ENCODE measurements around the gene NFKBIL1. TPM values are rescaled to one million over a fixed set of nuclear protein-coding genes. Genes with fewer than 3 reads are reported as not detected.

The NFKBIL1 gene
- total RNA-seq, 1 experiment from 2014 or later = 33.5 TPM

- Mint-ChIP-seq H3K4me1 (ENCODE audit: low read depth, unreplicated experiment) (peaks cover 21% of the 10 kb centered on the region), H3K27ac (ENCODE audit: unreplicated experiment) (no peak overlapping the region), H3K27me3 (ENCODE audit: unreplicated experiment) (no peaks in the 10 kb centered on the region), H3K9me3 (ENCODE audit: low read depth, unreplicated experiment) (no peaks in the 10 kb centered on the region), H3K4me3 (ENCODE audit: low read depth, unreplicated experiment) (no peak overlapping the region), H3K36me3 (ENCODE audit: insufficient read depth, unreplicated experiment) (peaks cover 33% of the 10 kb centered on the region)
- CTCF ChIA-PET = interaction anchor here (0.6 to 1.3 kb wide), 2 partner anchors 42 to 333 kb away, joined by 3 to 4 read pairs; no protein-coding TSS in a partner anchor
- intact Hi-C loops (cut with micrococcal nuclease; ENCODE audit: unreplicated experiment) = no loop called here
- TF ChIP-seq, protein P1, sequence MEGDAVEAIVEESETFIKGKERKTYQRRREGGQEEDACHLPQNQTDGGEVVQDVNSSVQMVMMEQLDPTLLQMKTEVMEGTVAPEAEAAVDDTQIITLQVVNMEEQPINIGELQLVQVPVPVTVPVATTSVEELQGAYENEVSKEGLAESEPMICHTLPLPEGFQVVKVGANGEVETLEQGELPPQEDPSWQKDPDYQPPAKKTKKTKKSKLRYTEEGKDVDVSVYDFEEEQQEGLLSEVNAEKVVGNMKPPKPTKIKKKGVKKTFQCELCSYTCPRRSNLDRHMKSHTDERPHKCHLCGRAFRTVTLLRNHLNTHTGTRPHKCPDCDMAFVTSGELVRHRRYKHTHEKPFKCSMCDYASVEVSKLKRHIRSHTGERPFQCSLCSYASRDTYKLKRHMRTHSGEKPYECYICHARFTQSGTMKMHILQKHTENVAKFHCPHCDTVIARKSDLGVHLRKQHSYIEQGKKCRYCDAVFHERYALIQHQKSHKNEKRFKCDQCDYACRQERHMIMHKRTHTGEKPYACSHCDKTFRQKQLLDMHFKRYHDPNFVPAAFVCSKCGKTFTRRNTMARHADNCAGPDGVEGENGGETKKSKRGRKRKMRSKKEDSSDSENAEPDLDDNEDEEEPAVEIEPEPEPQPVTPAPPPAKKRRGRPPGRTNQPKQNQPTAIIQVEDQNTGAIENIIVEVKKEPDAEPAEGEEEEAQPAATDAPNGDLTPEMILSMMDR (IDR thresholded peaks at IDR 0.05; ENCODE audit: unreplicated experiment) = no peak
- DNase-seq = no peak
- BruUV-seq (replicated peaks) = no TSS peak
These were observed 8.9 kb downstream of the NFKBIL1 start for GRCh38 chr6:31556307-31556706.

- no peak overlapping the region for H3K4me3 Mint-ChIP-seq (ENCODE audit: low read depth, unreplicated experiment)
- intact Hi-C loops (cut with micrococcal nuclease; ENCODE audit: unreplicated experiment) = no loop called here
- CTCF ChIA-PET = interaction anchor here (0.7 kb wide), 1 partner anchor 9 kb away, joined by 7 read pairs; no protein-coding TSS in a partner anchor
- H3K9me3 Mint-ChIP-seq (ENCODE audit: low read depth, unreplicated experiment) = no peaks in the 10 kb centered on the region
- peaks cover 21% of the 10 kb centered on the region for H3K4me1 Mint-ChIP-seq (ENCODE audit: low read depth, unreplicated experiment)
- no peaks in the 10 kb centered on the region for H3K27me3 Mint-ChIP-seq (ENCODE audit: unreplicated experiment)
- no peak for DNase-seq
- H3K27ac Mint-ChIP-seq (ENCODE audit: unreplicated experiment) = no peak overlapping the region
- TF ChIP-seq, protein P1 (IDR thresholded peaks at IDR 0.05; ENCODE audit: unreplicated experiment) = no peak
- peaks cover 23% of the 10 kb centered on the region for H3K36me3 Mint-ChIP-seq (ENCODE audit: insufficient read depth, unreplicated experiment)
- BruUV-seq (replicated peaks) = no TSS peak
These were observed 10.3 kb downstream of the NFKBIL1 start for GRCh38 chr6:31557443-31558317.

DNA sequence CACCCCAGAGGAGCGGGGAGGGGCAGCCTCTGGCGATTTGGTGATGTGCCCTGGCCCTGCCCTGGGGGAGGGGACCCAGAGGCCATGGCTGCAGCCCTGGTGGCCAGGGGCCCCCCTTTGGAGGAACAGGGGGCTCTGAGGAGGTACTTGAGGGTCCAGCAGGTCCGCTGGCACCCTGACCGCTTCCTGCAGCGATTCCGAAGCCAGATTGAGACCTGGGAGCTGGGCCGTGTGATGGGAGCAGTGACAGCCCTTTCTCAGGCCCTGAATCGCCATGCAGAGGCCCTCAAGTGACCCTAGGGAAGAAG lies 10.9 kb downstream of the NFKBIL1 start:
- no peak overlapping the region for H3K27ac Mint-ChIP-seq (ENCODE audit: unreplicated experiment)
- peaks cover 17% of the 10 kb centered on the region for H3K36me3 Mint-ChIP-seq (ENCODE audit: insufficient read depth, unreplicated experiment)
- intact Hi-C loops (cut with micrococcal nuclease; ENCODE audit: unreplicated experiment) = no loop called here
- DNase-seq = no peak
- no peaks in the 10 kb centered on the region for H3K27me3 Mint-ChIP-seq (ENCODE audit: unreplicated experiment)
- CTCF ChIA-PET = interaction anchor here (0.7 kb wide), 1 partner anchor 10 kb away, joined by 7 read pairs; no protein-coding TSS in a partner anchor
- TF ChIP-seq, protein P1 (IDR thresholded peaks at IDR 0.05; ENCODE audit: unreplicated experiment) = no peak
- no peaks in the 10 kb centered on the region for H3K9me3 Mint-ChIP-seq (ENCODE audit: low read depth, unreplicated experiment)
- no TSS peak for BruUV-seq (replicated peaks)
- no peak overlapping the region for H3K4me3 Mint-ChIP-seq (ENCODE audit: low read depth, unreplicated experiment)
- H3K4me1 Mint-ChIP-seq (ENCODE audit: low read depth, unreplicated experiment) = peaks cover 21% of the 10 kb centered on the region

DNA sequence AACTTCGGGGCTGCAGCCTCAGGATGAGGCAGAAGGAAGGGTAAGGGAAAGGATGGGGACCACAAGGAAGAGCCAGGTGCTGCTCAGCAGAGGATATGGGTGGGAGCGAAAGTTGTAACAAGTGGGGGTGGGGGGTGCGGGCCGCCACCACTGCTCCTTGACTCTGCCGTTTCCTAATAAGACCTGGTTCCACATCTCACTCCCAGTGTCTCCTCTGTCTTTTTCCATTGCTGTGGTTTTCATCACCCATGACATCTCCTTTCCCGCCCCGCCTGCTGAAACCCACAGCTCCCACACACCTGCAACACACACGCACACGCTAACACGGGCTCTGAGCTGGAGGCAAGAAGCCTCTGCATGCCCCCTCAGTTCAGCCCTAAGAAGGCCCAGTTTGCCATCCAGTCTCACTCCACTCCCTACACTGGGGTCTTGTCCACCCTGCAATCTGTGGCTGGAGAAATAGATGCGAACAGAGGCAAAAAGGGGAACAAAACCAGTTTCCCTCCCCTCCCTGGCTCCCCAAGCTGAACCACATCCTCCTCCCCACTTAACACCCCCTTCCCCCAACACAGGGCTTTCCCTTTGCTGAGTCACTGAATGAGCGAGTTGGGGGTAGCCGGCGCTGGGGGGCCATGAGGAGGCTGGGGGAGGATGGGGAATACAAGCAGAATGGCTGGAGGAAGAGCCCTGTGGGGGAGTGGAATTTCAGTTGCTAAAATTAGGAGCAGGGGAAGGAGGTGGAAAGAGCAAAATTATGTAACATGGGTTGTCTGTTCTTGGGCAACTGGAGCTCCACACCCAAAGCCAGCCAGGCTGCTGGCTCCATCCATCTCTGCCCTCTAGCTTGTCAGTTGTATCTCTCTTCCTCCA lies 11.5 kb downstream of the NFKBIL1 start:
- CTCF ChIA-PET = interaction anchor here (1.1 kb wide), 1 partner anchor 40 kb away, joined by 3 read pairs; no protein-coding TSS in a partner anchor
- no peak overlapping the region for H3K27ac Mint-ChIP-seq (ENCODE audit: unreplicated experiment)
- H3K9me3 Mint-ChIP-seq (ENCODE audit: low read depth, unreplicated experiment) = no peaks in the 10 kb centered on the region
- BruUV-seq (replicated peaks) = no TSS peak
- no peaks in the 10 kb centered on the region for H3K27me3 Mint-ChIP-seq (ENCODE audit: unreplicated experiment)
- DNase-seq = no peak
- intact Hi-C loops (cut with micrococcal nuclease; ENCODE audit: unreplicated experiment) = no loop called here
- H3K36me3 Mint-ChIP-seq (ENCODE audit: insufficient read depth, unreplicated experiment) = peaks cover 18% of the 10 kb centered on the region
- peaks cover 21% of the 10 kb centered on the region for H3K4me1 Mint-ChIP-seq (ENCODE audit: low read depth, unreplicated experiment)
- no peak overlapping the region for H3K4me3 Mint-ChIP-seq (ENCODE audit: low read depth, unreplicated experiment)
- TF ChIP-seq, protein P1 (IDR thresholded peaks at IDR 0.05; ENCODE audit: unreplicated experiment) = no peak
